Thyroid gland (tissue), 4 donors: ENCODE results near the gene SLC2A5. TPM values are rescaled to one million over a fixed set of nuclear protein-coding genes. Genes with fewer than 3 reads are reported as not detected.

ENCODE experiments used
- DNase-seq, 2 donors: peaks; one replicate each; pipeline ENCODE4 v3.0.0-alpha.2; 2019
- H3K27ac ChIP-seq, 3 donors: fragments of 200-600 bp; sonication (generic); 1 replicate in 2 of 3; 2 replicates in 1 of 3; pipeline ENCODE4 v1.5.1; 2016 to 2019; ENCODE audit warnings: mild to moderate bottlenecking in 1 of 3, moderate library complexity in 1 of 3
- H3K27me3 ChIP-seq: fragments of 200-600 bp; sonication (generic); one replicate; pipeline ENCODE4 v1.5.1; 2019
- H3K36me3 ChIP-seq, 2 donors: fragments of 200-600 bp; sonication (generic); one replicate each; pipeline ENCODE4 v1.5.1; 2016 to 2019
- H3K4me1 ChIP-seq, 2 donors: fragments of 200-600 bp; sonication (generic); one replicate each; pipeline ENCODE4 v1.5.1; 2017 to 2019
- H3K4me3 ChIP-seq, 3 donors: fragments of 200-600 bp; sonication (generic); replicated peaks in 1 of 3; 1 replicate in 2 of 3; 2 replicates in 1 of 3; pipeline ENCODE4 v1.5.1; 2016; ENCODE audit warnings: mild to moderate bottlenecking in 1 of 3
- H3K9me3 ChIP-seq: fragments of 200-600 bp; sonication (generic); one replicate; pipeline ENCODE4 v1.5.1; 2017
- CTCF ChIP-seq, 6 experiments: fragments of 200-600 bp in 3 of 6; fragments of 450-650 bp in 3 of 6; sonication (generic) in 3 of 6; IDR thresholded peaks; one replicate each; pipeline ENCODE4 v1.5.1; 2016 to 2019; ENCODE audit warnings: antibody characterized with exemption in 6 of 6, mild to moderate bottlenecking in 2 of 6, inconsistent platforms in 1 of 6, moderate library complexity in 1 of 6
- POLR2A ChIP-seq, 2 donors: fragments of 450-650 bp; IDR thresholded peaks; one replicate each; pipeline ENCODE4 v1.6.1; 2017; ENCODE audit warnings: antibody characterized with exemption in 2 of 2, mild to moderate bottlenecking in 2 of 2, moderate library complexity in 1 of 2
- WGBS, 2 donors: methylation state at CpG; one replicate each; pipeline ENCODE4 v1.1.5; 2017; 5-methylcytosine and 5-hydroxymethylcytosine counted together
- intact Hi-C: fragments of 100-400 bp; cut with DNase I; formaldehyde crosslinking; loops from one replicate; pipeline ENCODE4 v1.15.1; 2023
- total RNA-seq, 4 donors: library from RNA; depleted of rRNA; stranded (reverse); fragments of >200 nt; gene quantifications; one replicate each; pipeline ENCODE4 v1.2.3, GENCODE V29; 2016

SLC2A5 gene
- total RNA-seq, 4 donors from 2014 or later: 0.73 to 1.1 (median 0.88) TPM

DNA sequence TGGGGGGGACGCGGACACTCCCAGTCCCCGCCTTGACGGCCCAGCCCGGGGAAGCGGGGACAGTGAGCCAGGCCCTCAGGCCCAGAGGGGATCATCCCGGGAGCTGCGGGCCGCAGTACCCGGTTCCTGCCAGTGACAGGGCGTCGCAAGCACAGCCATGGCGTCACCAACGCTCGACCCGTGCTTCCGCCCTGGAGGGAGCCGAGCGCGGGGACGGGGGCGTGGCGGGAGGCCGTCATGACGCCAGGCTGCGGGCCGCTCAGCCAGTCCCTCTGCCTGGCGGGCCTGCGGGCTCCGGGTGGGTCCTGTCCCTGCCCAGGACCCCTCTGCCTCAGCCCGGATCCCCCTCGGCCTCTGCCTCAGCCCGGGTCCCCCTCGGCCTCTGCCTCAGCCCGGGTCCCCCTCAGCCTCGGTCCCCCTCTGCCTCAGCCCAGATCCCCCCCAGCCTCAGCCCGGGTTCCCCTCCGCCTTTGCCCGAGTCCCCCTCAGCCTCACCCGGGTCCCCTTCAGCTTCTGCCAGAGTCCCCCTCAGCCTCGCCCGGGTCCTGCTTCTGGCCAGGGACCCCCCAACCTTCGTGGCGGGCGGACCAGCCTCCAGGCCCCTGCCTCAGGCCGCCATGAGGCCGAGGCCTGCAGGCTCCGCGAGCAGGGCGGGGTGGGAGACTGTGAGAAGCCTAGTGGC lies 2.3 kb upstream of the SLC2A5 start:
- H3K4me3 ChIP-seq: no peak overlapping the region
- H3K9me3 ChIP-seq: no peaks in the 10 kb centered on the region
- intact Hi-C loops: no loop called here
- peaks cover 0 to 9% of the 10 kb centered on the region in 2 donors for H3K4me1 ChIP-seq
- DNase-seq: no peak
- no peak overlapping the region for H3K27ac ChIP-seq
- 95 to 96% methylated on average over 11 to 42 of the region's 50 CpGs for WGBS, 2 donors
- no peaks in the 10 kb centered on the region for H3K36me3 ChIP-seq
- H3K27me3 ChIP-seq: no peaks in the 10 kb centered on the region
- no peak for TF ChIP-seq CTCF (IDR thresholded peaks at IDR 0.05)
- TF ChIP-seq POLR2A (IDR thresholded peaks at IDR 0.05): no peak

- TF ChIP-seq CTCF (IDR thresholded peaks at IDR 0.05): no peak
- no peak for TF ChIP-seq POLR2A (IDR thresholded peaks at IDR 0.05)
- WGBS, 2 donors: 73 to 90% methylated on average over 6 to 7 of the region's 7 CpGs
- no peak overlapping the region for H3K4me3 ChIP-seq
- intact Hi-C loops: no loop called here
- H3K9me3 ChIP-seq: no peaks in the 10 kb centered on the region
- H3K36me3 ChIP-seq: no peaks in the 10 kb centered on the region
- H3K27me3 ChIP-seq: no peaks in the 10 kb centered on the region
- no peak for DNase-seq
- peaks cover 0 to 9% of the 10 kb centered on the region in 2 donors for H3K4me1 ChIP-seq
- no peak overlapping the region for H3K27ac ChIP-seq
Observed at GRCh38 chr1:9070486-9070885, 1.1 kb upstream of the SLC2A5 start.

DNA sequence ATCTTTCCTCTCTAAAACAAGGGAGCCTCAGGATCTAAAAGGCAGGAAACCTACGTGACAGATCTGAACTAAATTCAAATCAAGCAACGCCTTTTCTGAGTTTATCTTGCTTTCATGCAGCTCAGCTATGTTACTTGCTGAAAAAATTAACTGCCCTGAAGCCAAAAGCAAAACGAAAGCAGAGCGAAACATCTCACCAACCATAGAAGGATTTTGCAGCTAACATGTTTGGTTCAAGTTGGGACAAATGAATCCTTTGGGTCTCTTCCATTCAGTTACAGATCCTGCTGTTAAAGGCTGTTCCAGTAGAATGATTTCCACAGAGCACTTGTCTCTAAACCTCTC lies 482 bp downstream of the SLC2A5 start:
- no peak for DNase-seq
- peaks cover 0 to 9% of the 10 kb centered on the region in 2 donors for H3K4me1 ChIP-seq
- no peaks in the 10 kb centered on the region for H3K9me3 ChIP-seq
- intact Hi-C loops: no loop called here
- H3K36me3 ChIP-seq: no peaks in the 10 kb centered on the region
- 51 to 53% methylated on average over 4 of the region's 4 CpGs for WGBS, 2 donors
- no peak for TF ChIP-seq POLR2A (IDR thresholded peaks at IDR 0.05)
- no peak overlapping the region for H3K4me3 ChIP-seq
- H3K27me3 ChIP-seq: no peaks in the 10 kb centered on the region
- peak overlapping the region in 2 of 3 donors; percentile 10 to 19 for H3K27ac ChIP-seq

DNA sequence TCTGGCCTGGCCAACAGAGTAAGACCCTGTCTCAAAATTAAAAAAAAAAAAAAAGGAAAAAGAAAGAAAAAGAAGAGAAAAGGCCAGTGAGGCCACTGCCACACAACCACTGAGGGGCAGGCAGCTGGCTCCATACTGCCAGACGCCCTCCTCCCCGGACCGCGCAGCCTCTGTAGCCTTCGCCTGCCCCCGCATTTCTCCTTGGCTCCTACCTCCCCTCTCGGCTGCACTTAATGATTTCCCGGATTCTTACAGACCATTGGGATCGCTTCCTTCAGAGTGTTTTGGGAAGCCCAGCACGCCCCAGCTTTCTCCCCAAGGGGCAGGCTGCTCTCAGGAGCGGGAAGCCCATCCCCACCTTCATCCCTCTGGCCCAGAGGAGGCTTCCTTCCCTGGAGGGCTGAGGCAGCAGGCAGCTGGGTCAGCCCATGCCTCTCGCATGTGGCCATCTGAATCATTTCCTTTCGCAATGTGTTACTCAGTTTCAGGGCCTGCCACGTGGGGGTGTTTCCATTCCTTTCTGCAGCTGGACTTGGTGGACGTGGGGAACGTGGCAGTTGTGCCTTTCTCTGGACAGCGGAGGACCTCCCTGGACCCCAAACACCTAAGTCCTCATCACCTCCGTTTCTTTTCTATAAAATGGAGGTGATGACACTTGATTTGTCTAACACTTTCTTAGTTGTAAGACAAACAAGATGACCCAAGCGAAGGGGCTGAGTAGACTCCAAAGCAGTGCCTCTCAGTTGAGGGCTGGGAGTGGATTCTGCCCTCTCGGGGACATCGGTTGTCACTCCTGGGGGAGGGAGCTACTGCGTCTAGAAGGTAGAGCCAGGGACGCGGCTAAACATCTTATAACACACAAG lies 2.3 kb downstream of the SLC2A5 start:
- Histone ChIP-seq H3K36me3 (no peaks in the 10 kb centered on the region), H3K4me1 (peaks cover 0 to 9% of the 10 kb centered on the region in 2 donors), H3K4me3 (no peak overlapping the region), H3K27ac (peak overlapping the region in 1 of 3 donors; percentile 36), H3K9me3 (no peaks in the 10 kb centered on the region), H3K27me3 (no peaks in the 10 kb centered on the region)
- 79 to 91% methylated on average over 23 to 24 of the region's 24 CpGs for WGBS, 2 donors
- intact Hi-C loops: no loop called here
- no peak for DNase-seq
- TF ChIP-seq POLR2A (IDR thresholded peaks at IDR 0.05): no peak
- TF ChIP-seq CTCF (IDR thresholded peaks at IDR 0.05): no peak

DNA sequence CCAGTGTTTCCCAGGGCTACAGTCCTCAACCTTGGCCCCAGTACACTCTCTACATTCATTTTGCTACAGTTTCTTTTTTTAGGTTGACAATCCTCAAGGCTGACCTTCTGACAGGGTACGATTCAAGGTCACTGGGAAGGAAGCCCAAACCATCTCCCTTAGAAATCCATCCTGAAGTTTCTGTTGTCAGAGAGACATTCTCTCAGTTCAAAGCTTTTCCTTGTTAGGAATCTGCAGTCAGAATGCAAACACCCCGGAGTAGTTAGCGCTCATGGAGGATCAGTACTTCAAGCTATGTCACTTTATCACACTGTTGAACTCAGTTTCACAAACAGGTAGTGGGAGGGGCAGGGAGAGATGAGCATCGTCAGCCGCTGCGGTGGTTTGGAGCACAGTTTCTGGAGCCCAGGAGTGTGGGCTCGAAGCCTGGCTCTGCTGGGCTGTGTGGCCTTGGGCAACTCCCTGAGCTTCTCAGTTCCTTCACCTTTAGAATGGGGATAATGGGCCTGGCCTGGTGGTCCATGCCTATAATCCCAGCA lies 4.2 kb downstream of the SLC2A5 start:
- DNase-seq: no peak
- Histone ChIP-seq H3K36me3 (no peaks in the 10 kb centered on the region), H3K27me3 (no peaks in the 10 kb centered on the region), H3K4me3 (no peak overlapping the region), H3K9me3 (no peaks in the 10 kb centered on the region), H3K27ac (no peak overlapping the region), H3K4me1 (peaks cover 0 to 19% of the 10 kb centered on the region in 2 donors)
- TF ChIP-seq POLR2A (IDR thresholded peaks at IDR 0.05): no peak
- TF ChIP-seq CTCF (IDR thresholded peaks at IDR 0.05): no peak
- intact Hi-C loops: no loop called here
- WGBS, 2 donors: 70 to 79% methylated on average over 7 of the region's 7 CpGs
